ENCODE results near the gene FOLR2.

The FOLR2 gene

DNA sequence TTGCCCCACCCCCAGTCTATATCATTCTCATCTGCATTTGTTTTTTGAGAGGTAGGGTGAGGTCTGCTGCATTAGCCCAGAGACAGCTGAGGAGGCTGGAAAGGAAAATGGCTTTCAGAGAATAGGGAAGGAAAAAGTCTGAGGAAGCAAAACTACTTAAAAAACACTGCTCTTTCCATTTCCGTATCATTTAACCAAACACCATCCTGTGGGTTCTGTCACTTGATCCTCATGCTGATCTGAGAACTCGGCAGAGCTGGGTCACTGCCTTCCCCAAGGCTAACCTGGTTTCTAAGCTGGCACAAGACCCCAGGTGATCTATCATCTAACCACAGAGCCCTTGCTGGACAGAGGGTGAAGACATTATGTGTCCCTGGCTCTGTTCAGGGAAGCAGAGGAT is 1.2 kb downstream of the FOLR2 start:
- TF ChIP-seq CTCF (conservative IDR thresholded peaks at IDR 0.05; ENCODE audit: low read depth, low read length) = no peak
- no peak for DNase-seq (ENCODE audit: low read depth)

DNA sequence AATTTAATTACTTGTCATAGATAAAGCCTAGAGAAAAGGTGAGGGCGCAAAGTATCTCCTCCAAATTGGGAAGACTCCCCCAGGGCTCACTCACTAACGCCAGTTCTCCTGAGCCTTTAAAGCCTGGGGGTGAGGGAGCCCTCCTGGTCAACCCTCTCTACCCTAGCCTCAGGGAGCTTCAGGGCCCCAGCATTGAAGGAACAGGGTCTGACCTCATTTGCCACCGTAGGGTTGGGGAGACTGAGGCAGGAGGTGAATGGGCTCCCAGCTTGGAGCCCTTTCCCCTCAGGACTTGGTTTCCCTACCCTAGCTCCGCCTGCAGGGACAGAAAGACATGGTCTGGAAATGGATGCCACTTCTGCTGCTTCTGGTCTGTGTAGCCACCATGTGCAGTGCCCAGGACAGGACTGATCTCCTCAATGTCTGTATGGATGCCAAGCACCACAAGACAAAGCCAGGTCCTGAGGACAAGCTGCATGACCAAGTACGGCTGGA is 1.7 kb downstream of the FOLR2 start:
- DNase-seq (ENCODE audit: low read depth) = no peak
- H3K4me3 ChIP-seq (ENCODE audit: low read length) = no peak overlapping the region
- no peak for TF ChIP-seq CTCF (conservative IDR thresholded peaks at IDR 0.05; ENCODE audit: low read depth, low read length)

More for the DNA sequence above, 1.2 kb downstream of the FOLR2 start:
- no peak overlapping the region for H3K4me3 ChIP-seq (ENCODE audit: low read length)

DNA sequence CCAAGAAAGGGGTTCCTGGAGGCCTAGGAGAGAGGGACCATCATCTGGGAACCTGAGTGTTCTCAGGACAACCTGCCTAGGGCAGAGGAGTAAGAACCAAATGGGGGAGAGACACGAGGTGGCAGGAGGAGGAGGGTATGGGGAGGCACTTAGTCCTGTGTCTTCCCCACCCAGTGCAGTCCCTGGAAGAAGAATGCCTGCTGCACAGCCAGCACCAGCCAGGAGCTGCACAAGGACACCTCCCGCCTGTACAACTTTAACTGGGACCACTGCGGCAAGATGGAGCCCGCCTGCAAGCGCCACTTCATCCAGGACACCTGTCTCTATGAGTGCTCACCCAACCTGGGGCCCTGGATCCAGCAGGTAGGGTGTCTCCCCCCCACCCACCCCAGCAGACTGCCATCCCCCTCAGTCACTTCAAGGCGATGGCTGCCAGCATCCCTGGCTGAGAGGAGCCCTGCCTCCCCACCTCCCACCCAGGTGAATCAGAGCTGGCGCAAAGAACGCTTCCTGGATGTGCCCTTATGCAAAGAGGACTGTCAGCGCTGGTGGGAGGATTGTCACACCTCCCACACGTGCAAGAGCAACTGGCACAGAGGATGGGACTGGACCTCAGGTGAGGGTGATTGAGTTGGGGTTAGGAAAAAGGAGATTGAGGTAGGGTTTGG is 4.2 kb downstream of the FOLR2 start:
- DNase-seq (ENCODE audit: low read depth) = no peak
- no peak for TF ChIP-seq CTCF (conservative IDR thresholded peaks at IDR 0.05; ENCODE audit: low read depth, low read length)
- no peak overlapping the region for H3K4me3 ChIP-seq (ENCODE audit: low read length)

DNA sequence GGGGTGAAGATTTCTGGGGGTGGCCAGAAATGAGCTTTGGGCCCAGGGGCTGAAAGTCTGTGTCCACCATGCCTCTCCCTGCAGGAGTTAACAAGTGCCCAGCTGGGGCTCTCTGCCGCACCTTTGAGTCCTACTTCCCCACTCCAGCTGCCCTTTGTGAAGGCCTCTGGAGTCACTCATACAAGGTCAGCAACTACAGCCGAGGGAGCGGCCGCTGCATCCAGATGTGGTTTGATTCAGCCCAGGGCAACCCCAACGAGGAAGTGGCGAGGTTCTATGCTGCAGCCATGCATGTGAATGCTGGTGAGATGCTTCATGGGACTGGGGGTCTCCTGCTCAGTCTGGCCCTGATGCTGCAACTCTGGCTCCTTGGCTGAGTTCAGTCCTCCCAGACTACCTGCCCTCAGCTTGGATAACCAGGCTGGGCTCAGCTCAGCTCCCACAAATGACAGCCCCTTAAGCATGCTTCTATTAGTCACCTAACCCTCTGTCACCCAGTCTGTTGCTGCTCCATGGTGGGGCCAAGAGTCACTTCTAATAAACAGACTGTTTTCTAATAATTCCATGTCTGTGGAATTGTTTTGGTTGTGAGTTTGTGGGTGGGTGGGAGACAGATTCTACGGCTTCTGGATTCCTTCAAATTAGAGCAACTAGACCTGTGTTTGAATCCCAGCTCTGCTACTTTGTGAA is 4.9 kb downstream of the FOLR2 start:
- TF ChIP-seq CTCF (conservative IDR thresholded peaks at IDR 0.05; ENCODE audit: low read depth, low read length) = no peak
- H3K4me3 ChIP-seq (ENCODE audit: low read length) = no peak overlapping the region
- no peak for DNase-seq (ENCODE audit: low read depth)

DNA sequence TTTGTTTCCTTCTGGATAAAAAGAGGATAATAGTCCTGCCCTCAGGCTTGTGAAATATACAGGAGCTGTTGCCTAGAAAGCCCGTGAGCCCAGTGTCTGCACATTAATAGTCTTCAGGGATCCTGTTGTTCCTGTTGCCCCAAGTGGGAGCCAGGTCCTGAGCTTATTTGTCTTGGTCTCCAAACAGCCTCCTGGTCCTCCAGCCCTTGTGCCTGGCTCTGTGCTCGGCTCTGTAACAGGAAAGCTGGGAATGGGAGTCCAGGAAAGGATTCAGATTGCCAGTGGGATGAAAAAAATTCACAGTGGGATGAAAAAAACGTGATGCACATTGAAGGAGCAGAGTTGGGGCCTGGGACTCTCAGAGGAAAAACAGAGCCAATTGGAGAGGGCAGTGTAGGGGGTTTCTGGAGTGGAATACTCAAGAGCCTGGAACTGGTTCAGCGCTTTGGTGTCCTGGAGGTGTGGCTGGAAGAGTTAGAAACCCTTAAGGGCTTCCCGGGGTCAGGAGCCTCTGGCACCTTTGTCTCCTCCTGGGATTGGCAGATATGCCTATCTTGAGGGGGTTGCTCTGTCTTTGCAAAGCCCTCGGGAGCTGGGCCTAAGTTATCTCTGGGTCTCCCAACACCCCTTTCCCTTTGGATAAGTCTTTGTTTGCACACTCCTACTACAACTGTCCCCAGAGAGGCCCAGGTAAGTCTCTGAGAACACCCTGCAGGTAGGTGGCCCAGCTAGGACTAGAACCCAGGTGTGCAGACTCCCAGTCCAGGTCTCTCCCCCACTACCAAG is 5.7 kb downstream of the FOLR2 start:
- DNase-seq (ENCODE audit: low read depth) = no peak
- TF ChIP-seq CTCF (conservative IDR thresholded peaks at IDR 0.05; ENCODE audit: low read depth, low read length) = no peak
- peak overlapping the region; percentile 91 for H3K4me3 ChIP-seq (ENCODE audit: low read length)

GRCh38 chr11:72222907-72223614 is 6.5 kb downstream of the FOLR2 start:
- DNase-seq (ENCODE audit: low read depth) = peak; percentile 59
- peak; percentile 40 for TF ChIP-seq CTCF (conservative IDR thresholded peaks at IDR 0.05; ENCODE audit: low read depth, low read length)
- H3K4me3 ChIP-seq (ENCODE audit: low read length) = peak overlapping the region; percentile 91

Data from retinal pigment epithelial cell (primary cell).